VCaP (cell line): ENCODE measurements around the gene SEMG2.

Experiments used
- H3K27ac ChIP-seq: fragments of 450-650 bp; 2 replicates; pipeline ENCODE4 v1.5.1; 2017
- CTCF ChIP-seq: fragments of 450-650 bp; conservative IDR thresholded peaks from 2 replicates; pipeline ENCODE4 v1.5.1; 2017; ENCODE audit warnings: mild to moderate bottlenecking, moderate library complexity

Gene SEMG2

GRCh38 chr20:45187693-45188092, 33.5 kb upstream of the SEMG2 start:
- no peak for TF ChIP-seq CTCF
- H3K27ac ChIP-seq: no peak overlapping the region

- H3K27ac ChIP-seq: no peak overlapping the region
- no peak for TF ChIP-seq CTCF
These were observed 32.0 kb upstream of the SEMG2 start for GRCh38 chr20:45189067-45189609.

- H3K27ac ChIP-seq: no peak overlapping the region
- no peak for TF ChIP-seq CTCF
These were observed 31.3 kb upstream of the SEMG2 start for GRCh38 chr20:45189861-45190260.

GRCh38 chr20:45191926-45192325, 29.2 kb upstream of the SEMG2 start:
- no peak for TF ChIP-seq CTCF

GRCh38 chr20:45193331-45193730, 27.8 kb upstream of the SEMG2 start:
- no peak overlapping the region for H3K27ac ChIP-seq
- TF ChIP-seq CTCF: no peak

More at GRCh38 chr20:45191926-45192325, 29.2 kb upstream of the SEMG2 start:
- H3K27ac ChIP-seq: no peak overlapping the region

GRCh38 chr20:45206725-45207124, 14.4 kb upstream of the SEMG2 start, which contains the start of gene SEMG1:
TSS of gene SEMG1 (plus strand) at chr20:45207033. CDS start at chr20:45207054, 21 bp downstream.
- TF ChIP-seq CTCF: no peak
- no peak within 1 kb of the TSS for H3K27ac ChIP-seq

GRCh38 chr20:45209924-45210323, 11.2 kb upstream of the SEMG2 start:
- no peak for TF ChIP-seq CTCF
- H3K27ac ChIP-seq: no peak overlapping the region
